Sigmoid colon (tissue), 4 donors: ENCODE results near the gene ASB8.

Experiments
- CTCF ChIP-seq, 4 experiments: fragments of 450-650 bp in 3 of 4; fragments of 200-600 bp in 1 of 4; IDR thresholded peaks; one replicate each; pipeline ENCODE4 v1.5.1; 2016 to 2019; ENCODE audit warnings: antibody characterized with exemption in 4 of 4, mild to moderate bottlenecking in 3 of 4, moderate library complexity in 2 of 4
- POLR2A ChIP-seq, 2 donors: fragments of 450-650 bp; IDR thresholded peaks; one replicate each; pipeline ENCODE4 v1.6.1; 2016; ENCODE audit warnings: antibody characterized with exemption in 2 of 2, mild to moderate bottlenecking in 2 of 2, moderate library complexity in 2 of 2
- POLR2AphosphoS5 ChIP-seq, 4 donors: sonication (generic); formaldehyde crosslinking; IDR thresholded peaks; one replicate each; pipeline ENCODE4 v1.6.1; 2017; ENCODE audit warnings: antibody characterized with exemption in 4 of 4

DNA sequence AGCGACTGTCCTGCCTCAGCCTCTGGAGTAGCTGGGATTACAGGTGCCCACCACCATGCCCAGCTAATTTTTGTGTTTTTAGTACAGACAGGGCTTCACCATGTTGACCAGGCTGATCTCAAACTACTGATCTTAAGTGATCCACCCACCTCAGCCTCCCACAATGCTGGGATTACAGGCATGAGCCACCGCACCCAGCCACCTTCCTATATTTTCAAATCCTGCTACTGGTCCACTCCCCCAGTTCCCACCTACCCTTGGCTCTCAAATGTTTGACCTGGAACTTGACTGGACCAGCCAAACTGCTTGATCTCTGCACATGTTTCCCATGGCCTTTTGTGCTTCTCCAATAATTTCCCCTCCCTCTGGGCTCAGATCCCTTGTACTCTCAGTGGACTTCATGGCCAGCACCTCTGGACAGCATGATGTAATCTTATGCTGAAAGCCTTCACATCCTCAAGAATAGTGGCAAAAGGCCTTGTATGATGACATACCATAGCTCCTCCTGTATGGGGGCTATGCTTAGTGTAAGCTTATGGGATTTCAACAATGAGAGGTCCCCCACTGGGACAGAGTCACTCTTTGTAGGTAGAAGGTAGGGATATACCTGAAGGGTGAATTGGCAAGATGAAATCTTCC lies 23.7 kb upstream of the ASB8 start:
- TF ChIP-seq POLR2A (IDR thresholded peaks at IDR 0.05) (no peak), CTCF (IDR thresholded peaks at IDR 0.05) (no peak), POLR2AphosphoS5 (IDR thresholded peaks at IDR 0.05) (no peak)
